SK-N-SH (cell line): Measurements from ENCODE around the gene PRRX2. TPM values are rescaled to one million over a fixed set of nuclear protein-coding genes. Genes with fewer than 3 reads are reported as not detected.

Source experiments
- ELF1 ChIP-seq: IDR thresholded peaks from 2 replicates; pipeline ENCODE4 v1.4.0; 2012
- EP300 ChIP-seq, 2 experiments: IDR thresholded peaks; 2 replicates each; pipeline versions ENCODE4 v1.4.0 to v1.6.1; 2012; ENCODE audit warnings: borderline replicate concordance in 1 of 2, low read depth in 1 of 2, low read length in 1 of 2
- EZH2phosphoT487 ChIP-seq: fragments of 200-600 bp; sonication (generic); IDR thresholded peaks from 2 replicates; pipeline ENCODE4 v1.6.1; 2017; ENCODE audit warnings: low read depth, mixed run types, mild to moderate bottlenecking, antibody characterized with exemption, moderate library complexity, borderline replicate concordance
- FOSL2 ChIP-seq: IDR thresholded peaks from 2 replicates; pipeline ENCODE4 v1.4.0; 2012; ENCODE audit warnings: low read depth, mild to moderate bottlenecking, moderate library complexity, borderline replicate concordance
- FOXJ3 ChIP-seq: sonication (generic); formaldehyde crosslinking; IDR thresholded peaks from 2 replicates; pipeline ENCODE4 v1.5.1; 2020; ENCODE audit warnings: mild to moderate bottlenecking, missing genetic modification reagents
- FOXM1 ChIP-seq: IDR thresholded peaks from 2 replicates; pipeline ENCODE4 v1.4.0; 2012; ENCODE audit warnings: low read depth, mild to moderate bottlenecking
- GATA2 ChIP-seq: sonication (generic); formaldehyde crosslinking; IDR thresholded peaks from 2 replicates; pipeline ENCODE4 v1.5.0; 2020; ENCODE audit warnings: mild to moderate bottlenecking, missing genetic modification reagents
- MXI1 ChIP-seq: IDR thresholded peaks from 2 replicates; pipeline ENCODE4 v1.6.1; 2012; ENCODE audit warnings: mild to moderate bottlenecking, low read depth, low read length, improper control_type of control experiment
- NRF1 ChIP-seq: IDR thresholded peaks from 2 replicates; pipeline ENCODE4 v1.6.1; 2012; ENCODE audit warnings: low read depth, mild to moderate bottlenecking, low read length
- RAD21 ChIP-seq: IDR thresholded peaks from 2 replicates; pipeline ENCODE4 v1.6.1; 2012; ENCODE audit warnings: mild to moderate bottlenecking, low read length
- RFX5 ChIP-seq: IDR thresholded peaks from 2 replicates; pipeline ENCODE4 v1.6.1; 2012; ENCODE audit warnings: mild to moderate bottlenecking, improper control_type of control experiment, low read length
- RXRA ChIP-seq: IDR thresholded peaks from 2 replicates; pipeline ENCODE4 v1.4.0; 2012; ENCODE audit warnings: low read depth, mild to moderate bottlenecking, borderline replicate concordance
- SIN3A ChIP-seq: IDR thresholded peaks from 2 replicates; pipeline ENCODE4 v1.6.1; 2012; ENCODE audit warnings: low read depth, mild to moderate bottlenecking, low read length, moderate library complexity, borderline replicate concordance
- TAF1 ChIP-seq: IDR thresholded peaks from 2 replicates; pipeline ENCODE4 v1.6.1; 2012; ENCODE audit warnings: low read depth, mild to moderate bottlenecking, low read length, moderate library complexity, borderline replicate concordance
- TCF12 ChIP-seq: IDR thresholded peaks from 2 replicates; pipeline ENCODE4 v1.4.0; 2012
- TEAD4 ChIP-seq: IDR thresholded peaks from 2 replicates; pipeline ENCODE4 v1.4.0; 2012; ENCODE audit warnings: mild to moderate bottlenecking, borderline replicate concordance; ENCODE audit not compliant: insufficient read depth
- polyA plus RNA-seq, 3 experiments: library from polyadenylated mRNA; depleted of rRNA; stranded (reverse); fragments of >200 nt; gene quantifications; 2 replicates each; pipeline ENCODE4 v1.2.3, GENCODE V29; 2012
- TF ChIP-seq, protein P1 (sequence below): IDR thresholded peaks from 2 replicates; pipeline ENCODE4 v1.4.0; 2012; ENCODE audit warnings: low read depth
- TF ChIP-seq, protein P2 (sequence below): fragments of 150-350 bp; IDR thresholded peaks from 2 replicates; pipeline ENCODE4 v1.6.1; 2016; ENCODE audit warnings: mild to moderate bottlenecking, low read depth, low read length
- TF ChIP-seq, protein P3 (sequence below): fragments of 150-350 bp; IDR thresholded peaks from 2 replicates; pipeline ENCODE4 v1.6.1; 2017; ENCODE audit warnings: antibody characterized with exemption, low read length, low read depth, borderline replicate concordance
- TF ChIP-seq, protein P4 (sequence below): fragments of 200-600 bp; sonication (generic); IDR thresholded peaks from 2 replicates; pipeline ENCODE4 v1.6.1; 2017; ENCODE audit warnings: antibody characterized with exemption, mild to moderate bottlenecking, moderate library complexity

Gene PRRX2
- polyA plus RNA-seq, 1 of the 3 experiments (the other 2 are of a cell fraction), result 0.84 TPM

DNA sequence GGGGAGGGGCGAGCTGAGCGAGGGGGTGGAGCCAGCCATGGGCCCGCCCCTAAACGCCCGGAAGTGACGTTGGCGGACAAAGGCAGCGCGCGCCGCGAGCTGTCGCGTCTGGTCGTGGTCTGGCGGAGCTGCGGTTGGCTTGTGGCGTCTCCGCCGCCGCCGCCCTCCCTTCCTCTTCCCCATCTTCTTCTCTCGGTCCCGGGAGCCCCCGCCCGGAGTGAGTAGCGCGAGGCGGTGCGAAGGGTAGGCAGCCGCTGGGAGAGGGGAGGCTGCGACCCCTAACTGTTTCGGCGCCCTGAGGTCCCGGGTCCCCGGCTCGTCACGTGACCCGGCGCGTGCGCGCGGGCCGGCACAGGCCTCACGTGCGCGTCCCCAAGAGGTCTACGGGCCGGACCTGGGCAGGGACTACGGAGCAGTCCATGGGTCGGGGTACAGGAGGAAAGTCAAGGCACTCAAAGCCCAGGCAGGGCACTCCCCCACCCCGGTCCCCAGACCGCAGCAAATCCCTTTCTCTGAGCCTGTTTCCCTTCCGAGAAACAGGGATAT is 39.3 kb upstream of the PRRX2 start, which contains the start of gene NTMT1 (continued):
- TF ChIP-seq, protein P1, sequence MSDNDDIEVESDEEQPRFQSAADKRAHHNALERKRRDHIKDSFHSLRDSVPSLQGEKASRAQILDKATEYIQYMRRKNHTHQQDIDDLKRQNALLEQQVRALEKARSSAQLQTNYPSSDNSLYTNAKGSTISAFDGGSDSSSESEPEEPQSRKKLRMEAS, result peak; percentile 90
- TF ChIP-seq RAD21 (no peak), EP300 (IDR thresholded peaks at IDR 0.05; ENCODE audit: borderline replicate concordance in 1 of 2, low read depth in 1 of 2, low read length in 1 of 2) (no peak), MXI1 (peak; percentile 98), FOXM1 (0 out of 2 replicates have a peak, but pooled peaks have one; percentile 31), FOSL2 (no peak), FOXJ3 (no peak), ELF1 (no peak), RXRA (no peak), GATA2 (no peak), SIN3A (peak; percentile 68; the same call in 1 of the 2 replicates), RFX5 (no peak), TCF12 (no peak), NRF1 (peak; percentile 59), TEAD4 (no peak), EZH2phosphoT487 (no peak), TAF1 (peak; percentile 84; the same call in 1 of the 2 replicates)
- TF ChIP-seq, protein P2, sequence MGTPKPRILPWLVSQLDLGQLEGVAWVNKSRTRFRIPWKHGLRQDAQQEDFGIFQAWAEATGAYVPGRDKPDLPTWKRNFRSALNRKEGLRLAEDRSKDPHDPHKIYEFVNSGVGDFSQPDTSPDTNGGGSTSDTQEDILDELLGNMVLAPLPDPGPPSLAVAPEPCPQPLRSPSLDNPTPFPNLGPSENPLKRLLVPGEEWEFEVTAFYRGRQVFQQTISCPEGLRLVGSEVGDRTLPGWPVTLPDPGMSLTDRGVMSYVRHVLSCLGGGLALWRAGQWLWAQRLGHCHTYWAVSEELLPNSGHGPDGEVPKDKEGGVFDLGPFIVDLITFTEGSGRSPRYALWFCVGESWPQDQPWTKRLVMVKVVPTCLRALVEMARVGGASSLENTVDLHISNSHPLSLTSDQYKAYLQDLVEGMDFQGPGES, result no peak
- TF ChIP-seq, protein P3, sequence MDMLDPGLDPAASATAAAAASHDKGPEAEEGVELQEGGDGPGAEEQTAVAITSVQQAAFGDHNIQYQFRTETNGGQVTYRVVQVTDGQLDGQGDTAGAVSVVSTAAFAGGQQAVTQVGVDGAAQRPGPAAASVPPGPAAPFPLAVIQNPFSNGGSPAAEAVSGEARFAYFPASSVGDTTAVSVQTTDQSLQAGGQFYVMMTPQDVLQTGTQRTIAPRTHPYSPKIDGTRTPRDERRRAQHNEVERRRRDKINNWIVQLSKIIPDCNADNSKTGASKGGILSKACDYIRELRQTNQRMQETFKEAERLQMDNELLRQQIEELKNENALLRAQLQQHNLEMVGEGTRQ, result peak; percentile 79
- TF ChIP-seq, protein P4, sequence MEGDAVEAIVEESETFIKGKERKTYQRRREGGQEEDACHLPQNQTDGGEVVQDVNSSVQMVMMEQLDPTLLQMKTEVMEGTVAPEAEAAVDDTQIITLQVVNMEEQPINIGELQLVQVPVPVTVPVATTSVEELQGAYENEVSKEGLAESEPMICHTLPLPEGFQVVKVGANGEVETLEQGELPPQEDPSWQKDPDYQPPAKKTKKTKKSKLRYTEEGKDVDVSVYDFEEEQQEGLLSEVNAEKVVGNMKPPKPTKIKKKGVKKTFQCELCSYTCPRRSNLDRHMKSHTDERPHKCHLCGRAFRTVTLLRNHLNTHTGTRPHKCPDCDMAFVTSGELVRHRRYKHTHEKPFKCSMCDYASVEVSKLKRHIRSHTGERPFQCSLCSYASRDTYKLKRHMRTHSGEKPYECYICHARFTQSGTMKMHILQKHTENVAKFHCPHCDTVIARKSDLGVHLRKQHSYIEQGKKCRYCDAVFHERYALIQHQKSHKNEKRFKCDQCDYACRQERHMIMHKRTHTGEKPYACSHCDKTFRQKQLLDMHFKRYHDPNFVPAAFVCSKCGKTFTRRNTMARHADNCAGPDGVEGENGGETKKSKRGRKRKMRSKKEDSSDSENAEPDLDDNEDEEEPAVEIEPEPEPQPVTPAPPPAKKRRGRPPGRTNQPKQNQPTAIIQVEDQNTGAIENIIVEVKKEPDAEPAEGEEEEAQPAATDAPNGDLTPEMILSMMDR, result no peak
